RWPE1 (cell line): ENCODE measurements around the gene SLC26A8.

ENCODE experiments used
- CTCF ChIA-PET: fragments of 350-600 bp; sonication (Branson Sonifier 250); formaldehyde crosslinking; extraction: SDS; loops from one replicate; lab custom pipeline; 2021; lab: Yijun Ruan, JAX
- POLR2A ChIA-PET: fragments of 400-600 bp; formaldehyde crosslinking; extraction: SDS; loops from one replicate; lab custom pipeline; 2020; ENCODE audit warnings: antibody characterized with exemption; ENCODE audit not compliant: low non-redundant PET; lab: Yijun Ruan, JAX
- DNase-seq: peaks from one replicate; pipeline ENCODE4 v3.0.0; 2012; ENCODE audit warnings: low spot score
- H3K27ac ChIP-seq: fragments of 450-650 bp; 2 replicates; pipeline ENCODE4 v1.5.1; 2017
- TF ChIP-seq, protein P1 (sequence below): fragments of 450-650 bp; conservative IDR thresholded peaks from 2 replicates; pipeline ENCODE4 v1.5.1; 2017; ENCODE audit warnings: low read depth, mild to moderate bottlenecking

The SLC26A8 gene

DNA sequence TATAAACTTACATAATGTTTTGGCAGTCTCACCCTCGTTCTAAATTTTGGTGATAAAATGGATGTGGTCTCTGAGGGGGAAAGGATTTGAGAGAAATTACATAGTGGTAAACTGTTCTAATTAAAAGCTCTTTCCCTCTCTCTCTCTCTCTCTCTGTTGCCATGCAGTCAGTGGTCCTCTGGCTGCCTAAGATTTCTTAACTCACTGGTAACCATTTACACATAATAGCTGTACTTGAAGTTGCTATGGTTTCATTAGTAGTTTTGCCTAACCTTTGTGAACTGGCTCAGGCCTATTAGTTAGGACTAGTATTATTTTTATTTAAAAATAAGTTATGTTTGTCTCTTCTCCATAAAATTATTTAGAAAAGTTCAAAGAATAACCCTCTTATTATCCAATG lies 45.1 kb upstream of the SLC26A8 start:
- CTCF ChIA-PET: interaction anchor here (0.7 kb wide), 1 partner anchor 190 kb away, joined by 3 read pairs; no protein-coding TSS in a partner anchor

DNA sequence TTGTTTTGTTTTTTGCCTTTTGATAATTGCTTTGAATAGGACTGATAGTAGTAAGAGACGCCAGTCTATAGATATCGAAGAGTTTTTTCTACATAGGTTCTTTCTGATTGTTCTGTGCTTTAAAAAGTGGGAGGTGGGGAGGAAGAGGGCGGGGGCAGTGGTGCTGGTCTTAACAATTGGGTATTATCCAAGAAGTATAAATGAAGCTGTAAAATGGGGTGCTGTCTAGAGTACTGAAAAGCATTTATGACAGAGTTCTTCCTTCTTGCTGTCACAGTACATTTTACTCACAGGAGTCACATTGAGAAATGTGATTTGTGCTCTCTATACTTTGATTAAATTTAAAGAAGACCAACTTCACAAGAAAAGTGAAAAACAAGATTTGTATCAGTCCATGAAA lies 44.1 kb upstream of the SLC26A8 start:
- POLR2A ChIA-PET: no interaction called here
- TF ChIP-seq, protein P1, sequence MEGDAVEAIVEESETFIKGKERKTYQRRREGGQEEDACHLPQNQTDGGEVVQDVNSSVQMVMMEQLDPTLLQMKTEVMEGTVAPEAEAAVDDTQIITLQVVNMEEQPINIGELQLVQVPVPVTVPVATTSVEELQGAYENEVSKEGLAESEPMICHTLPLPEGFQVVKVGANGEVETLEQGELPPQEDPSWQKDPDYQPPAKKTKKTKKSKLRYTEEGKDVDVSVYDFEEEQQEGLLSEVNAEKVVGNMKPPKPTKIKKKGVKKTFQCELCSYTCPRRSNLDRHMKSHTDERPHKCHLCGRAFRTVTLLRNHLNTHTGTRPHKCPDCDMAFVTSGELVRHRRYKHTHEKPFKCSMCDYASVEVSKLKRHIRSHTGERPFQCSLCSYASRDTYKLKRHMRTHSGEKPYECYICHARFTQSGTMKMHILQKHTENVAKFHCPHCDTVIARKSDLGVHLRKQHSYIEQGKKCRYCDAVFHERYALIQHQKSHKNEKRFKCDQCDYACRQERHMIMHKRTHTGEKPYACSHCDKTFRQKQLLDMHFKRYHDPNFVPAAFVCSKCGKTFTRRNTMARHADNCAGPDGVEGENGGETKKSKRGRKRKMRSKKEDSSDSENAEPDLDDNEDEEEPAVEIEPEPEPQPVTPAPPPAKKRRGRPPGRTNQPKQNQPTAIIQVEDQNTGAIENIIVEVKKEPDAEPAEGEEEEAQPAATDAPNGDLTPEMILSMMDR: no peak
- DNase-seq: no peak
- H3K27ac ChIP-seq: no peak overlapping the region
- CTCF ChIA-PET: interaction anchor here (0.6 kb wide), 1 partner anchor 31 kb away, joined by 3 read pairs; no protein-coding TSS in a partner anchor

More for the DNA sequence above, 45.1 kb upstream of the SLC26A8 start:
- POLR2A ChIA-PET: no interaction called here
- no peak for DNase-seq
- TF ChIP-seq, protein P1: no peak
- H3K27ac ChIP-seq: no peak overlapping the region

DNA sequence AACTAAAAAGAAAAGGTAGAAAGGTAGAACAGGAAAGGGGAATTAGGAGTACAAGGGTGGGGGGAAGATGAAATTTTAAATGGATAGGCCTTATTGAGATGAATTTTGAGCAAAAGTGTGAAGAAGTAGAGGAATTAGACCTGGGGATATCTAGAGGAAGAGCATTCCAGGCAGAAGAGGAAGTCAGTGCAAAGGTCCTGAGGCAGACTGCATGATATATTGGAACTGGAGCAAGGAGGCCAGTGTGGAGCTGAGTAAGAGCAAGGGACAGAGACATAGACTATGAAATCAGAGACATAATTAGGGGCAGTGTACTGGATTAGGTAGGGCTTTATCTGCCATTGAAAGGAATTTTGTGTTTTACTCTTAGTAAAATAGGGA lies 43.6 kb upstream of the SLC26A8 start:
- CTCF ChIA-PET: no interaction called here
- TF ChIP-seq, protein P1: no peak

DNA sequence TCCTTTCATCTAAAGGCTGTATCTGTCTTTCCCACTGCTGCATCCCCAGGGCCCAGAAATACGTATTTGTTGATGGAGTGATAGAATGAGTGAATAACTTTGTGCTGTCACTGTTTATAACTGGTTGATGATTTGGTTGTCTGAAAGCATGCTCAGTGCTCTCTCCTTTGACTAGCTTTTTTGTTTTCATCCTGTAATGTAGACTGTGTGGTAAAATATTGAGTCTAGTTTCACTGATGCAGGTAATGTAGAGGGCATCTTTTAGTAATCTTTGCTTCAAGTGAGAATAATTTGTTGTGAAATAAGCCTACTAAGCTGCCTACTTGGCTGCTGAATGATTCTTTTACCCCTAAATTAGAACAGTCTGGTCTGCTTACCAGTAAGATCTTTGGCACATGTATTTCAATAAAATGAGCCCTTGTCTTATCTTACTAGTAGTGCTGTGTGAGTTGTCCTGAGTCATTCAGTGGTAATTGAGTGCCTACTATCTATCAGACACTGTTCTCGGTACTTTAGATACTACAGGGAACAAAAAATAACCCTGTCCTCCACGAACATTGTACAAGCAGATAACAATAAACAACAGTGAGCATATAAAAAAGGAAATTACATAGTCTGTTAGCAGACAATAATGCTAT lies 43.1 kb upstream of the SLC26A8 start:
- CTCF ChIA-PET: interaction anchor here (0.6 kb wide), 1 partner anchor 103 kb away, joined by 5 read pairs; no protein-coding TSS in a partner anchor
- H3K27ac ChIP-seq: no peak overlapping the region
- POLR2A ChIA-PET: no interaction called here

More for the DNA sequence above, 43.6 kb upstream of the SLC26A8 start:
- H3K27ac ChIP-seq: no peak overlapping the region
- DNase-seq: no peak
- POLR2A ChIA-PET: no interaction called here

DNA sequence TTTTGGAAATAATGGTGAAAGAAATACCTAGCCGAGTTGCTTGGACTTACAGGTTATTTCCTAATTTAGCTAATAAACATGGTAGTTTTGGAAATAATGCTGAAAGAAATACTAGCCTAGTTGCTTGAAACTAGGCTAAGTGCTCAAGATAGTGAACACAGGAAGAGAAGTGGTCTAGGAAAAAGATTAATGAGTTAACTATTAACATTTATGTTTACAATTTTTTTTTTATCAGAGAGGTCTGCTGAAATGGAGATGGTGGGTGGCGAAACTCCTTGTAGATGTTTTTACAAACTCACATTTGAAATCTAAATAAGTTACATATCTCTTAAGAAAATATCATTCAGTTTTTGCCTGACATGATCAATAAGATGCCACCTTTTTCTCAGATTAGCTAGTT lies 42.4 kb upstream of the SLC26A8 start:
- no peak for DNase-seq
- TF ChIP-seq, protein P1: no peak
- no peak overlapping the region for H3K27ac ChIP-seq
- CTCF ChIA-PET: interaction anchor here (0.6 kb wide), 1 partner anchor 104 kb away, joined by 5 read pairs; no protein-coding TSS in a partner anchor
- POLR2A ChIA-PET: no interaction called here

More for the DNA sequence above, 43.1 kb upstream of the SLC26A8 start:
- no peak for DNase-seq
- TF ChIP-seq, protein P1: no peak

DNA sequence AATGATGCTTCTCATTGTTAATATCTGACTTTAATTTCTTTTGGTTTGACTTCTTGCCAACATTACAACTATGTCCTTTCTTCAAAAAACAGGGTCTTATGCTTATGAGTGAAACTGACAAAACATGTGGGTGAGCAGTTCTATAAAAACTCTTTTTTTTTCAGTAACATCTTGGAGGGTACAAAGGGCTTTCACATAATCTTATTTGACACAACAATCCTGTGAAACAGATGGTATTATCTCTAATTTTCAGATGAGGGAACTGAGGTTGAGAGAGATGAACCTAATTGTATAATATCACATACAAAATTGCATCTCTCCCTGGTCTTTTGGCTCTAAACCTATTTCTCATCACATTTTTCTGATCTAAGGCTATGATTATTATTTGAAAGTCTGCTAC lies 41.5 kb upstream of the SLC26A8 start:
- ChIA-PET CTCF (interaction anchor here (0.6 kb wide), 1 partner anchor 202 kb away, joined by 6 read pairs; no protein-coding TSS in a partner anchor), POLR2A (no interaction called here)
- DNase-seq: no peak
- TF ChIP-seq, protein P1: no peak
- H3K27ac ChIP-seq: no peak overlapping the region
